Measurements from ENCODE around the gene RGS14.

Gene RGS14

GRCh38 chr5:177392765-177393164 is 35.0 kb downstream of the RGS14 start:
- Histone ChIP-seq H3K27me3 (replicated peaks; ENCODE audit: control insufficient read depth, insufficient read depth, low read length, poor library complexity, severe bottlenecking) (no peaks in the 10 kb centered on the region), H3K4me1 (ENCODE audit: control insufficient read depth, insufficient read depth, low read length, poor library complexity, severe bottlenecking) (peaks cover 32% of the 10 kb centered on the region), H3K4me3 (ENCODE audit: insufficient read depth, low read depth, low read length, poor library complexity, severe bottlenecking) (no peak overlapping the region), H3K27ac (ENCODE audit: insufficient read depth, low read length, poor library complexity, severe bottlenecking) (no peak overlapping the region), H3K9me3 (ENCODE audit: control insufficient read depth, low read length) (no peaks in the 10 kb centered on the region), H3K36me3 (ENCODE audit: control insufficient read depth, insufficient read depth, low read length) (no peaks in the 10 kb centered on the region)
- DNase-seq = no peak

- Histone ChIP-seq H3K4me3 (ENCODE audit: insufficient read depth, low read depth, low read length, poor library complexity, severe bottlenecking) (no peak overlapping the region), H3K27ac (ENCODE audit: insufficient read depth, low read length, poor library complexity, severe bottlenecking) (no peak overlapping the region), H3K9me3 (ENCODE audit: control insufficient read depth, low read length) (no peaks in the 10 kb centered on the region), H3K27me3 (replicated peaks; ENCODE audit: control insufficient read depth, insufficient read depth, low read length, poor library complexity, severe bottlenecking) (no peaks in the 10 kb centered on the region), H3K36me3 (ENCODE audit: control insufficient read depth, insufficient read depth, low read length) (no peaks in the 10 kb centered on the region), H3K4me1 (ENCODE audit: control insufficient read depth, insufficient read depth, low read length, poor library complexity, severe bottlenecking) (peaks cover 26% of the 10 kb centered on the region)
- DNase-seq = no peak
Measured at GRCh38 chr5:177393206-177393765, 35.6 kb downstream of the RGS14 start.

- no peak for DNase-seq
- Histone ChIP-seq H3K27ac (ENCODE audit: insufficient read depth, low read length, poor library complexity, severe bottlenecking) (no peak overlapping the region), H3K27me3 (replicated peaks; ENCODE audit: control insufficient read depth, insufficient read depth, low read length, poor library complexity, severe bottlenecking) (no peaks in the 10 kb centered on the region), H3K9me3 (ENCODE audit: control insufficient read depth, low read length) (no peaks in the 10 kb centered on the region), H3K36me3 (ENCODE audit: control insufficient read depth, insufficient read depth, low read length) (no peaks in the 10 kb centered on the region), H3K4me1 (ENCODE audit: control insufficient read depth, insufficient read depth, low read length, poor library complexity, severe bottlenecking) (peaks cover 19% of the 10 kb centered on the region), H3K4me3 (ENCODE audit: insufficient read depth, low read depth, low read length, poor library complexity, severe bottlenecking) (no peak overlapping the region)
Measured at GRCh38 chr5:177393990-177394389, 36.3 kb downstream of the RGS14 start.

- Histone ChIP-seq H3K36me3 (ENCODE audit: control insufficient read depth, insufficient read depth, low read length) (no peaks in the 10 kb centered on the region), H3K27me3 (replicated peaks; ENCODE audit: control insufficient read depth, insufficient read depth, low read length, poor library complexity, severe bottlenecking) (no peaks in the 10 kb centered on the region), H3K4me3 (ENCODE audit: insufficient read depth, low read depth, low read length, poor library complexity, severe bottlenecking) (no peak overlapping the region), H3K27ac (ENCODE audit: insufficient read depth, low read length, poor library complexity, severe bottlenecking) (no peak overlapping the region), H3K4me1 (ENCODE audit: control insufficient read depth, insufficient read depth, low read length, poor library complexity, severe bottlenecking) (no peaks in the 10 kb centered on the region), H3K9me3 (ENCODE audit: control insufficient read depth, low read length) (no peaks in the 10 kb centered on the region)
- DNase-seq = no peak
Measured at GRCh38 chr5:177396078-177396477, 38.4 kb downstream of the RGS14 start.

- DNase-seq = no peak
- Histone ChIP-seq H3K9me3 (ENCODE audit: control insufficient read depth, low read length) (no peaks in the 10 kb centered on the region), H3K4me1 (ENCODE audit: control insufficient read depth, insufficient read depth, low read length, poor library complexity, severe bottlenecking) (no peaks in the 10 kb centered on the region), H3K4me3 (ENCODE audit: insufficient read depth, low read depth, low read length, poor library complexity, severe bottlenecking) (no peak overlapping the region), H3K27me3 (replicated peaks; ENCODE audit: control insufficient read depth, insufficient read depth, low read length, poor library complexity, severe bottlenecking) (no peaks in the 10 kb centered on the region), H3K36me3 (ENCODE audit: control insufficient read depth, insufficient read depth, low read length) (no peaks in the 10 kb centered on the region), H3K27ac (ENCODE audit: insufficient read depth, low read length, poor library complexity, severe bottlenecking) (no peak overlapping the region)
Measured at GRCh38 chr5:177396807-177397206, 39.1 kb downstream of the RGS14 start.

GRCh38 chr5:177397875-177398390 is 40.2 kb downstream of the RGS14 start:
- H3K4me1 ChIP-seq (ENCODE audit: control insufficient read depth, insufficient read depth, low read length, poor library complexity, severe bottlenecking) = peaks cover 7% of the 10 kb centered on the region
- H3K27ac ChIP-seq (ENCODE audit: insufficient read depth, low read length, poor library complexity, severe bottlenecking) = no peak overlapping the region
- no peak overlapping the region for H3K4me3 ChIP-seq (ENCODE audit: insufficient read depth, low read depth, low read length, poor library complexity, severe bottlenecking)
- H3K27me3 ChIP-seq (replicated peaks; ENCODE audit: control insufficient read depth, insufficient read depth, low read length, poor library complexity, severe bottlenecking) = no peaks in the 10 kb centered on the region
- no peaks in the 10 kb centered on the region for H3K36me3 ChIP-seq (ENCODE audit: control insufficient read depth, insufficient read depth, low read length)
- H3K9me3 ChIP-seq (ENCODE audit: control insufficient read depth, low read length) = no peaks in the 10 kb centered on the region
- no peak for DNase-seq

GRCh38 chr5:177399997-177400868 is 42.5 kb downstream of the RGS14 start, which contains the start of gene PFN3:
Gene PFN3, minus strand, starts transcription at chr5:177400661. Its CDS starts 85 bp downstream, at chr5:177400576.
- no peak for DNase-seq
- Histone ChIP-seq H3K4me3 (ENCODE audit: insufficient read depth, low read depth, low read length, poor library complexity, severe bottlenecking) (no peak within 1 kb of the TSS), H3K9me3 (ENCODE audit: control insufficient read depth, low read length) (no peaks in the 10 kb centered on the region), H3K27ac (ENCODE audit: insufficient read depth, low read length, poor library complexity, severe bottlenecking) (no peak within 1 kb of the TSS), H3K36me3 (ENCODE audit: control insufficient read depth, insufficient read depth, low read length) (no peaks in the 10 kb centered on the region), H3K4me1 (ENCODE audit: control insufficient read depth, insufficient read depth, low read length, poor library complexity, severe bottlenecking) (peaks cover 26% of the 10 kb centered on the region), H3K27me3 (replicated peaks; ENCODE audit: control insufficient read depth, insufficient read depth, low read length, poor library complexity, severe bottlenecking) (no peaks in the 10 kb centered on the region)

GRCh38 chr5:177402271-177403043 is 44.7 kb downstream of the RGS14 start:
- peak; percentile 40 to 55 (median 44) for DNase-seq
- no peaks in the 10 kb centered on the region for H3K36me3 ChIP-seq (ENCODE audit: control insufficient read depth, insufficient read depth, low read length)
- H3K9me3 ChIP-seq (ENCODE audit: control insufficient read depth, low read length) = no peaks in the 10 kb centered on the region
- peaks cover 26% of the 10 kb centered on the region for H3K4me1 ChIP-seq (ENCODE audit: control insufficient read depth, insufficient read depth, low read length, poor library complexity, severe bottlenecking)
- peak overlapping the region; percentile 71 for H3K27ac ChIP-seq (ENCODE audit: insufficient read depth, low read length, poor library complexity, severe bottlenecking)
- H3K4me3 ChIP-seq (ENCODE audit: insufficient read depth, low read depth, low read length, poor library complexity, severe bottlenecking) = peak overlapping the region; percentile 41
- no peaks in the 10 kb centered on the region for H3K27me3 ChIP-seq (replicated peaks; ENCODE audit: control insufficient read depth, insufficient read depth, low read length, poor library complexity, severe bottlenecking)

GRCh38 chr5:177403102-177403791 is 45.5 kb downstream of the RGS14 start:
- Histone ChIP-seq H3K9me3 (ENCODE audit: control insufficient read depth, low read length) (no peaks in the 10 kb centered on the region), H3K36me3 (ENCODE audit: control insufficient read depth, insufficient read depth, low read length) (no peaks in the 10 kb centered on the region), H3K27me3 (replicated peaks; ENCODE audit: control insufficient read depth, insufficient read depth, low read length, poor library complexity, severe bottlenecking) (no peaks in the 10 kb centered on the region), H3K4me3 (ENCODE audit: insufficient read depth, low read depth, low read length, poor library complexity, severe bottlenecking) (peak overlapping the region; percentile 41), H3K27ac (ENCODE audit: insufficient read depth, low read length, poor library complexity, severe bottlenecking) (peak overlapping the region; percentile 71), H3K4me1 (ENCODE audit: control insufficient read depth, insufficient read depth, low read length, poor library complexity, severe bottlenecking) (peaks cover 26% of the 10 kb centered on the region)
- peak; percentile 47 to 64 (median 53) for DNase-seq
